WERI-Rb-1 (cell line): ENCODE results near the gene CUZD1.

Experiments used
- DNase-seq: peaks from one replicate; pipeline ENCODE4 v3.0.0-alpha.2; 2020
- H3K27ac ChIP-seq: fragments of 250-450 bp; sonication (Bioruptor Pico); 2 replicates; pipeline ENCODE4 v1.5.1; 2020; ENCODE audit warnings: mild to moderate bottlenecking, moderate library complexity
- H3K27me3 ChIP-seq: fragments of 250-450 bp; sonication (Bioruptor Pico); 2 replicates; pipeline ENCODE4 v1.5.1; 2021; ENCODE audit warnings: mild to moderate bottlenecking, low read depth, moderate library complexity; ENCODE audit not compliant: insufficient read depth, severe bottlenecking
- H3K36me3 ChIP-seq: fragments of 250-450 bp; sonication (Bioruptor Pico); 2 replicates; pipeline ENCODE4 v1.5.1; 2020; ENCODE audit warnings: mild to moderate bottlenecking, moderate library complexity
- H3K4me3 ChIP-seq: 2 replicates; pipeline ENCODE4 v1.5.1; 2011; ENCODE audit warnings: low read depth, mild to moderate bottlenecking, control low read depth, low read length
- H3K9me3 ChIP-seq: fragments of 250-450 bp; sonication (Bioruptor Pico); 2 replicates; pipeline ENCODE4 v1.5.1; 2021; ENCODE audit warnings: mild to moderate bottlenecking, moderate library complexity; ENCODE audit not compliant: severe bottlenecking
- CTCF ChIP-seq: IDR thresholded peaks from 2 replicates; pipeline ENCODE4 v1.5.1; 2011; ENCODE audit warnings: low read depth, mild to moderate bottlenecking, control low read depth, inconsistent platforms, low read length

Gene CUZD1

DNA sequence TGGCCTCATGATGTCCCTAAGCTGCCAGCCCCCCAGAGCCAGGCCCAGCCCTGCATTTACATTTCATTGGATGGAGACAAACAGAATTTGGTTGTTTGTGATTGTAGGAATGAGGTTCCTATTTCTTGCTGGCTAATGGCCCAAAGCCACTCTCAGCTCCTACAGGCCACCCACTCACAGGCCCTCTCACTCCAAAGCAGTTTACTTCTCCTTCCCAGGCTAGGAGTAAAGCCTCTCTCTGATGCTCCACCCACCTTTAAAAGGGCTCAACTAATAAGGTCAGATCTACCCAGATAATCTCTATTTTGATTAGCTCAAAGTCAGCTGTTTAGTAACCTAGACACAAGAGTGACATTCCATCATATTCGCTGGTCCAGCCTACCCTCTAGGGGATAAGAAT, 11.2 kb upstream of the CUZD1 start:
- no peak for TF ChIP-seq CTCF
- Histone ChIP-seq H3K9me3 (no peaks in the 10 kb centered on the region), H3K27ac (no peak overlapping the region)

DNA sequence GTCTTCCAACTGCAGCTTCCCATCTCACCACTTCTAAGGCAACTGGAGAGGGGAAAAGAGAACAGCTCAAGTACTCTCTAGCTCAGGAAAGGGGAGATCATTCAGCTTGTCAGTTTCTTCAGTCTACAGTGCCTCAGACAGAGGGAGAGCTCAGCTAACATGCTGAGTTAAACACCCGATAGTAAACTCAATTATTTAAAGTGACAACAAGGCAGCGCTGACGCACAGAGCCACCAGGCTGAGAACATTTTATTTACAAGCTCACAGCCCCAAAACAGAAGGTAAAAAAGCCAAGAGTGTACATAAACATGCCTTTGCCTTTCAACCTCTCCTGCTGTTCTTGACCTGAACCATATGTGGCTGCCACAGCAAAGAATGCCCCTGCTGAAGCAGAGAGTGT, 10.1 kb upstream of the CUZD1 start:
- TF ChIP-seq CTCF: no peak
- no peak for DNase-seq
- Histone ChIP-seq H3K27ac (no peak overlapping the region), H3K9me3 (no peaks in the 10 kb centered on the region), H3K4me3 (no peak overlapping the region), H3K36me3 (no peaks in the 10 kb centered on the region), H3K27me3 (no peaks in the 10 kb centered on the region)

More for the DNA sequence above, 11.2 kb upstream of the CUZD1 start:
- Histone ChIP-seq H3K36me3 (no peaks in the 10 kb centered on the region), H3K4me3 (no peak overlapping the region), H3K27me3 (no peaks in the 10 kb centered on the region)
- DNase-seq: no peak

DNA sequence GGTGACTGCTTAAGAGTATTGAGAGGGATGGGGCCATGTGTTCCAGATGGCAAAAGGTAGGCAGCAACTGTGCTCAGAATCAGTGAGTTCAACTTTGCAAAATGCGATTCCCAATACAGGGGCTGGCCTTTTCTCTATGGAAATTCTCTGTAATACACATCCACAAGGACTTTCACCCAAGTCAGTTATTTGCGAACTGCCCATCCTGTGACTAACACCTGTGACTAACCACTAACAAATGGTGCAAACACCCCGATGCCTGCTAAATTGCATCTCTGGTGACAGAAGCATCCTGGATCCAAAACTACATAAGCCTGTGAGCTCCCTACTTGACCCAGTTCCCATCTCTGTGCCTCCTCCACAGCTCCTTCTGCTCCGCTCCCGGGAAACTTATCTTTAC, 9.0 kb upstream of the CUZD1 start:
- TF ChIP-seq CTCF: no peak
- H3K27ac ChIP-seq: no peak overlapping the region
- no peak overlapping the region for H3K4me3 ChIP-seq
- no peaks in the 10 kb centered on the region for H3K9me3 ChIP-seq
- no peaks in the 10 kb centered on the region for H3K36me3 ChIP-seq
- no peaks in the 10 kb centered on the region for H3K27me3 ChIP-seq
- no peak for DNase-seq

DNA sequence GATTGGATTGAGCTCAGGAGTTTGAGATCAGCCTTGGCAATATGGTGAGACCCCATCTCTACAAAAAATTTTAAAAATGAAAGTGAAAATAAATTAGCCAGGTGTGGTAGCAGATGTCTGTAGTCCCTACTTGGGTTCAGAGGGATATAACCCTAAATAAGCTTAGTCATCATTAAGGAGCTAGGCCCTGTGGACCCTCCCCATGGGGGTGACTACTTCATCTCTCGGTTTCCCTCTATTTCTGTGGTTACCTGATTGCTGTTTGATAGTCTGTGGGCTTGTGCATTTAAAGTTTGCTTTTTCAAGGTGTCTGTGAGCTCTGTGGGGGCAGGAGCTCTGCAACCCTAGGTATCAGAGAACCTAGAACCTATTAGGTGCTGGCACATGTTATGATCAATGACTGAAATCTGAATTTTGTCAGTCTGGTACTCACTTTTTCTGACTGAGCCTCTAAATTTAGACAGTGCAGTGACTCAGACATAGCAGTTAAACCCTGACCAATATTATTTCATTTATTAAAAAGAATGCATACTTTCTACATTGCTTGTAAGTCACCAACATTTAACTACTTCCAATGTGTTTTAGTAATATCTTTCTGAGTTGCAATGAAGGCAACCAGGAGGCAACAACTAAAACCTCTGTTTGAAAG, 8.1 kb upstream of the CUZD1 start:
- no peak overlapping the region for H3K27ac ChIP-seq
- TF ChIP-seq CTCF: no peak
- H3K27me3 ChIP-seq: no peaks in the 10 kb centered on the region
- no peak for DNase-seq
- H3K9me3 ChIP-seq: no peaks in the 10 kb centered on the region
- no peaks in the 10 kb centered on the region for H3K36me3 ChIP-seq
- no peak overlapping the region for H3K4me3 ChIP-seq

DNA sequence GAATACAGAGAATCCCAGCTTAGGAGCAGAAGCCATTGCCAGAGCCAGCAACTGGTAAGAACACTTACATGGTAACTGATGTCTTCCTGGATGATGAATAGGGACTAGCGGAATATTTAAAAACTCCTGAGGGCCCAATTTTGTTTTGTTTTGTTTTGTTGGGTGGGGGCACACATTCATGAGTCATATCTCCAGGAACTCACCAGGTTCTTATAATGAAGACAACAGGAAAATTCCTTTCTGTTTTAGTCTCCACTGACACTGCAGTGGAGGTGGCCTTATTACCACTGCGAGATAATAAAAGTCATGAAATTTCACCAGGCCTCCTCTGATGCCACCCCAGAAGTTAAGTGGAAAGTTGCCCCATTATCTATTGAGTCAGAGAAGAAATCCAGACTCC, 6.6 kb upstream of the CUZD1 start:
- no peak overlapping the region for H3K27ac ChIP-seq
- H3K27me3 ChIP-seq: no peaks in the 10 kb centered on the region
- no peaks in the 10 kb centered on the region for H3K9me3 ChIP-seq
- no peaks in the 10 kb centered on the region for H3K36me3 ChIP-seq
- H3K4me3 ChIP-seq: no peak overlapping the region
- no peak for TF ChIP-seq CTCF
- DNase-seq: no peak
